ENCODE measurements around the gene ITGB1. TPM values are rescaled to one million over a fixed set of nuclear protein-coding genes. Genes with fewer than 3 reads are reported as not detected.

Gene ITGB1
- total and polyA plus RNA-seq, 9 donors, result 207 to 517 (median 276) TPM

DNA sequence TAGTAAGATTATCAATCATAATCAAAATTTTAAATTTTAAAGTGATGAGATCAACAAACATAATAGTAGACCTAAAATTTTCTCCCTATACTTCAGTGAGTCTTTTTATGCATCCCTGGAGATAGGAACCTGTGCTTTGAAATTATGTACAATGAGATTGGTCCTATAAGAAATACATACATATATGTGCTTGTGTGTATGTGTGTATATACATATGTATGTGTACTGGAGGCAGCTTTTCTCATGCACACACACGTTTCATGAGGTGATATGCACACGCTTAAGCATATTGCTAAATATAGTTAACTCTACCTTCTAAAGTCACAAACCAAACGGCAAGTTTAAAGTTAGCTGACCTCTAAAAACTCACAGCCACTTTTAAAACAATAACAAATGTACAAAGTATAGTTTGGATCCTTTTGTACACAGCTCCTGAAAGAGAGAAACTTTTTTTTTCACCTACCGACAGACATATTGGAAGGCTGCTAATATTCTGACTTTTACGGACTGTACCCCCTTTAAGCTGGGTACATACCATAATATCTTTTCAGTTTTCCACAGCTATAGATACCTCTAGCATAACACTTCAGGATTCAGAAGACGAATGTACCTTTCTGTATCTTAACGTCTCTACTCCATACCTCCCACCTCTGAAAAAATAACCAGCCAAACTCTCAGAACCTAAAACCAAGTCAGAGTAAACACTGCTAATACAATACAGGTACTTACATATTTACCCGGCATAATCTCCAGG lies 3.3 kb downstream of the ITGB1 start:
- H3K36me3 ChIP-seq, result no peaks in the 10 kb centered on the region
- no peaks in the 10 kb centered on the region for H3K9me3 ChIP-seq
- H3K27me3 ChIP-seq, result no peaks in the 10 kb centered on the region
- peak overlapping the region; percentile 3 for H3K4me3 ChIP-seq
- TF ChIP-seq, protein P1, sequence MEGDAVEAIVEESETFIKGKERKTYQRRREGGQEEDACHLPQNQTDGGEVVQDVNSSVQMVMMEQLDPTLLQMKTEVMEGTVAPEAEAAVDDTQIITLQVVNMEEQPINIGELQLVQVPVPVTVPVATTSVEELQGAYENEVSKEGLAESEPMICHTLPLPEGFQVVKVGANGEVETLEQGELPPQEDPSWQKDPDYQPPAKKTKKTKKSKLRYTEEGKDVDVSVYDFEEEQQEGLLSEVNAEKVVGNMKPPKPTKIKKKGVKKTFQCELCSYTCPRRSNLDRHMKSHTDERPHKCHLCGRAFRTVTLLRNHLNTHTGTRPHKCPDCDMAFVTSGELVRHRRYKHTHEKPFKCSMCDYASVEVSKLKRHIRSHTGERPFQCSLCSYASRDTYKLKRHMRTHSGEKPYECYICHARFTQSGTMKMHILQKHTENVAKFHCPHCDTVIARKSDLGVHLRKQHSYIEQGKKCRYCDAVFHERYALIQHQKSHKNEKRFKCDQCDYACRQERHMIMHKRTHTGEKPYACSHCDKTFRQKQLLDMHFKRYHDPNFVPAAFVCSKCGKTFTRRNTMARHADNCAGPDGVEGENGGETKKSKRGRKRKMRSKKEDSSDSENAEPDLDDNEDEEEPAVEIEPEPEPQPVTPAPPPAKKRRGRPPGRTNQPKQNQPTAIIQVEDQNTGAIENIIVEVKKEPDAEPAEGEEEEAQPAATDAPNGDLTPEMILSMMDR (IDR thresholded peaks at IDR 0.05), result no peak
- TF ChIP-seq EP300 (IDR thresholded peaks at IDR 0.05) (no peak), POLR2A (IDR thresholded peaks at IDR 0.05) (no peak)
- no peak for DNase-seq
- 32 to 47% (median 33%) methylated on average over 8 of the region's 8 CpGs for WGBS, 3 donors
- H3K4me1 ChIP-seq (ENCODE audit: insufficient read depth), result peaks cover 9% of the 10 kb centered on the region
- intact Hi-C loops (cut with DNase I), result loop anchor here in 1 of 4 donors (5.0 kb wide), 1 partner anchor 607 kb away; the partner anchor contains the start of gene EPC1
- H3K27ac ChIP-seq, result no peak overlapping the region

DNA sequence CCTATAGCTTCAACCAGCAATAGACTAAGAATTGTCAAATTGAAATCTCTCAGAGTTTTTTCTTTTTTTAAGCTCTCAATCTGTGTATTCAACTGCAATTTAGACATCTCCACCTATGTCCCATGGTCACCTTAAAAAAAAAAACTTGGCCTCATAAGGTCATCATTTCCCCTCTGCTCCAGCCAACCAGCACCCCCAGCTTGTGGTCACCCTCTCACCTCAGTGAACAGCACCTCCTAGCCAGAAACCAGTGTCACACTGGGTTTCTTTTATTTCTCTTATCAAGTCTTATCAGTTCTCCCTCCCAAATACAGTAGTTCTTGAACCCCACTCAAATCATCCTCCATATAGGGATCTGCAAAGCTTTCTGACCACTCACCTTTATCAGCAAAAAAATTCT lies 4.0 kb downstream of the ITGB1 start:
- Histone ChIP-seq H3K4me3 (no peak overlapping the region), H3K9me3 (no peaks in the 10 kb centered on the region), H3K4me1 (ENCODE audit: insufficient read depth) (peaks cover 7% of the 10 kb centered on the region), H3K36me3 (no peaks in the 10 kb centered on the region), H3K27ac (no peak overlapping the region), H3K27me3 (no peaks in the 10 kb centered on the region)
- no peak for TF ChIP-seq EP300 (IDR thresholded peaks at IDR 0.05)
- TF ChIP-seq, protein P1 (IDR thresholded peaks at IDR 0.05), result no peak
- no peak for TF ChIP-seq POLR2A (IDR thresholded peaks at IDR 0.05)
- no peak for DNase-seq
- intact Hi-C loops (cut with DNase I), result no loop called here

DNA sequence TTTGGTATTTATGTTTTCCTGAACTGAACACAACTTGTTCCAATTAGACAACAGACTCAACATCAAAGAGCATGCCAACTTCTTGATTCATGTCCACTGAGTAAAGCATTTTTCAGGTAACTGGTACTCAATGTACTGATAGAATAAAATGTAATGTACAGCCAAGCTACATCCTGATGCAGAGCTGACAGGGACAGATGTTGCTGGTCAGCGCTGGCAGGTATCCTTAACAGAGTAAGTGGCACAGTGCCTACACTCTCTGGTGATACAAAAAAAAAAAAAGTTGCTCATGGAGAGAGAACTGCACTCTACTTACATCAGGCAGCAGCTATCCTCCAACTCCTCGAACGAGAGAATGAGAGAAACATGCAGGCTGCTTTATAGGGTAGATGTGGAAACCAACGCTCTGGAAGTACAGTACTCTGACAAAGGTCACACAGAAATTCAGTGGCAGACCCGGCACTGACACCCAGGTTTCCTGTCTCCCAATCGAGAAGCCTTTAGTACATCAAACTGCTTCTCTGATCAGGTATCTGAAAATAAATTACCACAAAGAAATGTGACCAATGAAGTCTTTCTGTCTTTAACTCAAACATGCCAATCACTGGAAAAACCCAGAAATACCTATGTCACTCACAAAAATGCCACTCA lies 4.6 kb downstream of the ITGB1 start:
- no peak for DNase-seq
- peaks cover 7% of the 10 kb centered on the region for H3K4me1 ChIP-seq (ENCODE audit: insufficient read depth)
- 68% methylated on average over 6 of the region's 6 CpGs for WGBS, 3 donors
- intact Hi-C loops (cut with DNase I), result no loop called here
- H3K4me3 ChIP-seq, result no peak overlapping the region
- no peaks in the 10 kb centered on the region for H3K9me3 ChIP-seq
- H3K27ac ChIP-seq, result no peak overlapping the region
- no peaks in the 10 kb centered on the region for H3K27me3 ChIP-seq
- TF ChIP-seq, protein P1 (IDR thresholded peaks at IDR 0.05), result no peak
- TF ChIP-seq POLR2A (IDR thresholded peaks at IDR 0.05), result no peak
- no peak for TF ChIP-seq EP300 (IDR thresholded peaks at IDR 0.05)
- no peaks in the 10 kb centered on the region for H3K36me3 ChIP-seq

DNA sequence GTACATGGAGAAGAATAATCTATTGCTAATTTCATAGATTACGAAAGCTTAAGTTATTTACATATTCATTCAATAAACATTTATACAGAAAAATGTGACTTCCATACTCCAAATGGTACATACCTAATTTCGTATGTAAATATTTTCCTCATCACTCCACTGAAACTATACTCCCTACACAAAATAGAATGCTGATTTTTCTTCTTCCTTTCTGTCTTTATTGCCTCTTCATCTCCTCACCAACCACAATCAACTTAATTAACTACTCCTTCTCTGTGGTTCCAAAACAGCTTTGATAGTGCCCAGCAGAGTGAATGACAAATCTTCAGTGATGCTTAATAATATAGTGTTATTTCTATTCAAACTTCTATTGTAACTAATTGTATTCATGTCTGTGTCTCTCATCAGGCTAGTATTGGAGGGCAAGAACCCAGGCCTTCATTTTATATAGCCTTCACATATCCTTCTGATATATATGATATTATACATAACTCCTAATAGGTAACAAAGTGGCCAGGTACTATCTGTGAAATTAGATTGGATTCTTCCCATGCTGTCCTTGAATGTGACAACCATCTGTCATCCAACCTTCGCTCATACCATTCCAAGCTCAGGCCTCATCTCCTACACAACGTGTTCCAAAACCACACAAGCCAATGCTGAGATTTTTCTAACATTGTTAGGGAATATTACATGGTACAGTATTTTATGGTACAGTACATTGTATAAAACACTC lies 5.3 kb downstream of the ITGB1 start:
- H3K4me1 ChIP-seq (ENCODE audit: insufficient read depth), result peaks cover 7% of the 10 kb centered on the region
- DNase-seq, result no peak
- no peak overlapping the region for H3K4me3 ChIP-seq
- H3K27me3 ChIP-seq, result no peaks in the 10 kb centered on the region
- no peaks in the 10 kb centered on the region for H3K36me3 ChIP-seq
- intact Hi-C loops (cut with DNase I), result no loop called here
- WGBS, 3 donors, result 80 to 87% (median 85%) methylated on average over 4 of the region's 4 CpGs
- no peaks in the 10 kb centered on the region for H3K9me3 ChIP-seq
- TF ChIP-seq POLR2A (IDR thresholded peaks at IDR 0.05) (no peak), EP300 (IDR thresholded peaks at IDR 0.05) (no peak)
- TF ChIP-seq, protein P1 (IDR thresholded peaks at IDR 0.05), result no peak
- H3K27ac ChIP-seq, result no peak overlapping the region
